Brain microvascular endothelial cell (primary cell): ENCODE measurements around the gene COL26A1.

ENCODE experiments used
- DNase-seq: peaks from one replicate; pipeline ENCODE4 v3.0.0-alpha.2; 2020
- H3K27ac ChIP-seq: fragments of 250-450 bp; sonication (Bioruptor Pico); 2 replicates; pipeline ENCODE4 v1.5.1; 2020; ENCODE audit warnings: mild to moderate bottlenecking, moderate library complexity
- H3K27me3 ChIP-seq: fragments of 250-450 bp; sonication (Bioruptor Pico); replicated peaks from 2 replicates; pipeline ENCODE4 v1.5.1; 2020; ENCODE audit warnings: mild to moderate bottlenecking
- H3K36me3 ChIP-seq: fragments of 250-450 bp; sonication (Bioruptor Pico); replicated peaks from 2 replicates; pipeline ENCODE4 v1.5.1; 2020; ENCODE audit warnings: mild to moderate bottlenecking
- H3K4me3 ChIP-seq: 2 replicates; pipeline ENCODE4 v1.5.1; 2011; ENCODE audit warnings: low read depth, mild to moderate bottlenecking, control low read depth, low read length, moderate library complexity
- in situ Hi-C: cut with HindIII; loops from 2 replicates; pipeline ENCODE4 v1.10.0; 2017; ENCODE audit warnings: low sequenced_read_pairs, low pct_ligation_motif_present
- TF ChIP-seq, protein P1 (sequence below): IDR thresholded peaks from 2 replicates; pipeline ENCODE4 v1.5.1; 2011; ENCODE audit warnings: low read depth, mild to moderate bottlenecking, moderate library complexity, low read length, control low read depth, inconsistent platforms; ENCODE audit errors: missing control alignments

Gene COL26A1

GRCh38 chr7:101397770-101398324 is 35.2 kb downstream of the COL26A1 start:
- DNase-seq: no peak
- TF ChIP-seq, protein P1, sequence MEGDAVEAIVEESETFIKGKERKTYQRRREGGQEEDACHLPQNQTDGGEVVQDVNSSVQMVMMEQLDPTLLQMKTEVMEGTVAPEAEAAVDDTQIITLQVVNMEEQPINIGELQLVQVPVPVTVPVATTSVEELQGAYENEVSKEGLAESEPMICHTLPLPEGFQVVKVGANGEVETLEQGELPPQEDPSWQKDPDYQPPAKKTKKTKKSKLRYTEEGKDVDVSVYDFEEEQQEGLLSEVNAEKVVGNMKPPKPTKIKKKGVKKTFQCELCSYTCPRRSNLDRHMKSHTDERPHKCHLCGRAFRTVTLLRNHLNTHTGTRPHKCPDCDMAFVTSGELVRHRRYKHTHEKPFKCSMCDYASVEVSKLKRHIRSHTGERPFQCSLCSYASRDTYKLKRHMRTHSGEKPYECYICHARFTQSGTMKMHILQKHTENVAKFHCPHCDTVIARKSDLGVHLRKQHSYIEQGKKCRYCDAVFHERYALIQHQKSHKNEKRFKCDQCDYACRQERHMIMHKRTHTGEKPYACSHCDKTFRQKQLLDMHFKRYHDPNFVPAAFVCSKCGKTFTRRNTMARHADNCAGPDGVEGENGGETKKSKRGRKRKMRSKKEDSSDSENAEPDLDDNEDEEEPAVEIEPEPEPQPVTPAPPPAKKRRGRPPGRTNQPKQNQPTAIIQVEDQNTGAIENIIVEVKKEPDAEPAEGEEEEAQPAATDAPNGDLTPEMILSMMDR: no peak
- in situ Hi-C loops: no loop called here
- H3K4me3 ChIP-seq: no peak overlapping the region
- peaks cover 5% of the 10 kb centered on the region for H3K27me3 ChIP-seq
- H3K27ac ChIP-seq: no peak overlapping the region
- no peaks in the 10 kb centered on the region for H3K36me3 ChIP-seq

DNA sequence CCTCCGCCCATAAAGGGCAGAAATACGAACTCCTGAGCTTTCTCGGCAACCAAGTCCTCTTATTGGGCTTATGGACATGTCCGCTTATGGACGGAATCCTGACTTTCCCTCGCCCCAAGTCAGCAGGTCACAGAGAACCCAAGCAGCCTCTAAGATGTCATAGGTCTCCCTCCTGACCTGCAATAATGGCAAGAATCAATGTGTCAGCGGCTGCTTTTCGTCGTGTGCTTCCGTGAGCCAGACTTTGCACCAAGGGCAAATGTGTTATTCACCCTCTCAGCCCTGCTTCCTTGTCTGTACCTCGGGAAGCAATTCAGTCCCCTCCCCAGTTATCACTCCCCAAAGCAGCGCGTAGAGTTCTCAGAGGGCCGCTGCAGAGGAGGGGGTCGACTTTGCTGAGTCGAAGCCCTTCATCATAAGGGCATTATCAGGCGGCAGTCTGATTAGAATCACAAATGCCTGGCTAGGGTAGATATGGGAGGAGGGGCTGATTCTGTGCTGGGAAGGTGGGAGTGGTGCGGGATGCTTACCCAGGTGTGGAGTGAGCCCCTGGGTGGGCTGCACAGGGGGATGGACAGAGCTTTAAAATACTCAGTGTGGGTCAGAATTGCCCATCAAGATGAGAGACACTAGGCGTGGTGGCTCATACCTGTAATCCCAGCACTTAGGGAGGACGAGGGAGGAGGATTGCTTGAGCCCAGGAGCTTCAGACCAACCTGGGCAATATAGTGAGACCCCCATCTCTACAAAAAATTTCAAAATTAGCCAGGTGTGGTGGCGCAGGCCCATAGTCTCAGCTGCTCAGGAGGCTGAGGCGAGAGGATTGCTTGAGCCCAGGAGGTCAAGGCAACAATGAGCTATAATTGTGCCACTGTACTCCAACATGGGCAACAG is 36.0 kb downstream of the COL26A1 start:
- TF ChIP-seq, protein P1: no peak
- in situ Hi-C loops: no loop called here
- DNase-seq: no peak
- peaks cover 3% of the 10 kb centered on the region for H3K27me3 ChIP-seq
- no peak overlapping the region for H3K4me3 ChIP-seq
- no peak overlapping the region for H3K27ac ChIP-seq
- H3K36me3 ChIP-seq: no peaks in the 10 kb centered on the region

DNA sequence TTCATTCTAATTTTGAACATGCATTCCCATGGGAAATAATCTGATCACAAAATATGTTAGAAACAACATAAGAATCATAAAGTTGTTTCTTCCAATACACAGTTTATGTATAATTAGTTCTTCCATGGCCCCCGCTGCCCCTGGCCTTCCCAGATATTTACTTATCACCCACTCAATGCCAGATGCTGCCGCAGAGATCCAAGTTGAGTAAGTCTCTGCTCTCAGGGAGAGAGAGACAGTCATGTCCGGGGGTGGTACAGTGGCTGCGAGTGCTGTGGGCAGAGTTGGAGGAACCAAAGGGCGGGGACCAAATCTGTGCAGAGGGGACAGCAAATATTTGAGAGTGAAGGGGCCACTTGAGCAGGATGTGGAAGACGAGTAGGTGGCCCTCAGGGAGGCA is 37.1 kb downstream of the COL26A1 start:
- Histone ChIP-seq H3K4me3 (no peak overlapping the region), H3K27ac (no peak overlapping the region), H3K27me3 (peaks cover 3% of the 10 kb centered on the region), H3K36me3 (no peaks in the 10 kb centered on the region)
- DNase-seq: no peak
- in situ Hi-C loops: no loop called here
- TF ChIP-seq, protein P1: no peak

GRCh38 chr7:101400751-101401150 is 38.1 kb downstream of the COL26A1 start:
- TF ChIP-seq, protein P1: no peak
- in situ Hi-C loops: no loop called here
- no peaks in the 10 kb centered on the region for H3K36me3 ChIP-seq
- no peak overlapping the region for H3K4me3 ChIP-seq
- peaks cover 3% of the 10 kb centered on the region for H3K27me3 ChIP-seq
- DNase-seq: no peak
- no peak overlapping the region for H3K27ac ChIP-seq

- Histone ChIP-seq H3K36me3 (no peaks in the 10 kb centered on the region), H3K27ac (no peak overlapping the region), H3K27me3 (peaks cover 3% of the 10 kb centered on the region), H3K4me3 (no peak overlapping the region)
- no peak for DNase-seq
- in situ Hi-C loops: no loop called here
- TF ChIP-seq, protein P1: no peak
These were observed 38.9 kb downstream of the COL26A1 start for GRCh38 chr7:101401390-101402080.
